ENCODE data around the gene RFX7. TPM values are rescaled to one million over a fixed set of nuclear protein-coding genes. Genes with fewer than 3 reads are reported as not detected.
"Not testable (repeated sequence)": the region's sequence is repeated elsewhere in the genome, so short reads cannot be mapped to it uniquely, and the experiment has no call there.

RFX7 gene
- total RNA-seq, 6 experiments from 2014 or later: 4.5 to 7.1 (median 5.8) TPM

GRCh38 chr15:56165234-56165633, 78.4 kb downstream of the RFX7 start:
- DNase-seq (no peak), ATAC-seq (no peak)
- no peaks in the 10 kb centered on the region for H3K4me1 ChIP-seq
- intact Hi-C loops (cut with DNase I): no loop called here
- 96% methylated on average over 2 of the region's 2 CpGs for WGBS (ENCODE audit: insufficient coverage, low coverage, low lambda C conversion rate, missing lambda C conversion rate)
- H3K36me3 ChIP-seq: peaks cover 0 to under 1% (median 0%) of the 10 kb centered on the region in 4 donors
- TF ChIP-seq POLR2A (IDR thresholded peaks at IDR 0.05) (no peak), CTCF (IDR thresholded peaks at IDR 0.05) (no peak)
- H3K9me3 ChIP-seq: no peaks in the 10 kb centered on the region
- no peak overlapping the region for H3K27ac ChIP-seq
- H3K27me3 ChIP-seq: no peaks in the 10 kb centered on the region
- no peak overlapping the region for H3K4me3 ChIP-seq

GRCh38 chr15:56160966-56161365, 82.7 kb downstream of the RFX7 start:
- H3K27me3 ChIP-seq: no peaks in the 10 kb centered on the region
- ATAC-seq (no peak), DNase-seq (no peak)
- intact Hi-C loops (cut with DNase I): no loop called here
- H3K4me3 ChIP-seq: no peak overlapping the region
- 60% methylated on average over 1 of the region's 1 CpG for whole genome bisulfite sequencing (ENCODE audit: insufficient coverage, low coverage, low lambda C conversion rate, missing lambda C conversion rate)
- H3K36me3 ChIP-seq: no peaks in the 10 kb centered on the region
- H3K9me3 ChIP-seq: no peaks in the 10 kb centered on the region
- H3K27ac ChIP-seq: no peak overlapping the region
- TF ChIP-seq POLR2A (IDR thresholded peaks at IDR 0.05): no peak
- no peak for TF ChIP-seq CTCF (IDR thresholded peaks at IDR 0.05)
- no peaks in the 10 kb centered on the region for H3K4me1 ChIP-seq

- DNase-seq (no peak), ATAC-seq (no peak)
- Histone ChIP-seq H3K4me3 (no peak overlapping the region), H3K27ac (no peak overlapping the region), H3K4me1 (no peaks in the 10 kb centered on the region), H3K36me3 (no peaks in the 10 kb centered on the region), H3K27me3 (no peaks in the 10 kb centered on the region), H3K9me3 (no peaks in the 10 kb centered on the region)
- no peak for TF ChIP-seq POLR2A (IDR thresholded peaks at IDR 0.05)
- no peak for TF ChIP-seq CTCF (IDR thresholded peaks at IDR 0.05)
- intact Hi-C loops (cut with DNase I): no loop called here
- 95% methylated on average over 3 of the region's 3 CpGs for WGBS (ENCODE audit: insufficient coverage, low coverage, low lambda C conversion rate, missing lambda C conversion rate)
These were observed 86.8 kb downstream of the RFX7 start for GRCh38 chr15:56156877-56157276.

- ATAC-seq; H3K27me3 ChIP-seq; H3K9me3 ChIP-seq; H3K4me3 ChIP-seq; H3K4me1 ChIP-seq; DNase-seq; H3K36me3 ChIP-seq; intact Hi-C loops (cut with DNase I); H3K27ac ChIP-seq: not testable (repeated sequence)
- WGBS (ENCODE audit: insufficient coverage, low coverage, low lambda C conversion rate, missing lambda C conversion rate): 92% methylated on average over 10 of the region's 10 CpGs
These were observed 88.4 kb downstream of the RFX7 start for GRCh38 chr15:56155278-56155677.

GRCh38 chr15:56154768-56155167, 88.9 kb downstream of the RFX7 start:
- 98% methylated on average over 4 of the region's 4 CpGs for WGBS (ENCODE audit: insufficient coverage, low coverage, low lambda C conversion rate, missing lambda C conversion rate)
- H3K9me3 ChIP-seq; H3K27ac ChIP-seq; H3K36me3 ChIP-seq; H3K4me1 ChIP-seq; H3K27me3 ChIP-seq; intact Hi-C loops (cut with DNase I); H3K4me3 ChIP-seq; DNase-seq; ATAC-seq: not testable (repeated sequence)

- no peak for ATAC-seq
- peak in 1 of 3 donors; percentile 33 for DNase-seq
- H3K27me3 ChIP-seq: no peaks in the 10 kb centered on the region
- no peak overlapping the region for H3K4me3 ChIP-seq
- H3K9me3 ChIP-seq: no peaks in the 10 kb centered on the region
- H3K4me1 ChIP-seq: no peaks in the 10 kb centered on the region
- no peak overlapping the region for H3K27ac ChIP-seq
- no peak for TF ChIP-seq POLR2A (IDR thresholded peaks at IDR 0.05)
- no peak for TF ChIP-seq CTCF (IDR thresholded peaks at IDR 0.05)
- no peaks in the 10 kb centered on the region for H3K36me3 ChIP-seq
- WGBS (ENCODE audit: insufficient coverage, low coverage, low lambda C conversion rate, missing lambda C conversion rate): 93% methylated on average over 3 of the region's 6 CpGs
- intact Hi-C loops (cut with DNase I): no loop called here
These were observed 93.5 kb downstream of the RFX7 start for GRCh38 chr15:56150204-56150603.
